Breast epithelium (tissue), 4 donors: ENCODE data around the gene ZDHHC23. TPM values are rescaled to one million over a fixed set of nuclear protein-coding genes. Genes with fewer than 3 reads are reported as not detected.

Source experiments
- DNase-seq, 2 donors: peaks; one replicate each; pipeline ENCODE4 v3.0.0-alpha.2; 2019; ENCODE audit warnings: low spot score in 2 of 2
- H3K27ac ChIP-seq, 2 donors: fragments of 200-600 bp; sonication (generic) in 1 of 2; one replicate each; pipeline ENCODE4 v1.5.1; 2016 to 2019; ENCODE audit warnings: mild to moderate bottlenecking in 1 of 2
- H3K27me3 ChIP-seq, 2 donors: fragments of 200-600 bp; sonication (generic) in 1 of 2; one replicate each; pipeline versions ENCODE4 v1.5.1 to v1.6.0; 2017 to 2019; ENCODE audit warnings: control low read depth in 1 of 2, mild to moderate bottlenecking in 1 of 2
- H3K36me3 ChIP-seq: fragments of 200-600 bp; one replicate; pipeline ENCODE4 v1.5.1; 2019
- H3K4me1 ChIP-seq, 2 donors: fragments of 200-600 bp; sonication (generic); one replicate each; pipeline ENCODE4 v1.5.1; 2016 to 2019; ENCODE audit warnings: control low read depth in 1 of 2
- H3K4me3 ChIP-seq, 3 donors: fragments of 200-600 bp; sonication (generic); 1 replicate in 2 of 3; 2 replicates in 1 of 3; pipeline ENCODE4 v1.5.1; 2016 to 2019; ENCODE audit warnings: mild to moderate bottlenecking in 3 of 3, moderate library complexity in 2 of 3
- H3K9me3 ChIP-seq, 2 donors: fragments of 200-600 bp; sonication (generic) in 1 of 2; one replicate each; pipeline ENCODE4 v1.5.1; 2016 to 2019; ENCODE audit warnings: control low read depth in 1 of 2
- POLR2A ChIP-seq: fragments of 450-650 bp; IDR thresholded peaks from one replicate; pipeline ENCODE4 v1.6.1; 2016; ENCODE audit warnings: antibody characterized with exemption, mild to moderate bottlenecking, moderate library complexity
- POLR2AphosphoS5 ChIP-seq, 3 donors: sonication (generic); formaldehyde crosslinking; IDR thresholded peaks; one replicate each; pipeline ENCODE4 v1.6.1; 2017; ENCODE audit warnings: antibody characterized with exemption in 3 of 3
- intact Hi-C: fragments of 100-400 bp; cut with DNase I; formaldehyde crosslinking; loops from one replicate; pipeline ENCODE4 v1.15.1; 2023; ENCODE audit warnings: low total_unique reads
- total RNA-seq, 3 donors: library from RNA; depleted of rRNA; stranded (reverse); fragments of >200 nt; gene quantifications; one replicate each; pipeline ENCODE4 v1.1.0, GENCODE V29; 2016
- TF ChIP-seq, protein P1 (sequence below), 3 donors: fragments of 450-650 bp; IDR thresholded peaks; one replicate each; pipeline ENCODE4 v1.5.1; 2016 to 2017; ENCODE audit warnings: antibody characterized with exemption in 3 of 3, mild to moderate bottlenecking in 3 of 3, moderate library complexity in 3 of 3

The ZDHHC23 gene
- total RNA-seq, 3 donors from 2014 or later = 3.5 to 9.2 (median 7.2) TPM

DNA sequence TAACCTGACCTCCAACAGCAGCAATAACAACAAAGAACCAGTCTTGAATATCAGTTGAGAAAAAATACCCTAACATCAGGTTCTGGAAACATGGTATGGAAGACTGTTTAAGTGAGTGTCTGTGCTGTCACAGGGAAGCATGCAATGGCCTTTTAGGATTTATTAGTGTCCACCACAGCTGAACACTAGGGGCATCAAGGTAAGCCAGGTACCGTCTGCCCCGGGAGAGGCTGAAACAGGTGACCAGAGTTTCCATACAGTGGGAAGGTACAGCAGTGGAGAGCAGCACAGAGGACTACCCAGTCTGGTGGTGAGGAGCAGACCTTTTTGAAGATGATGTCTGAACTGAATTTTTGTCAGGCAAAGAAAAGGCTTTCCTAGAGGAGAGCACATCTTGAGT, 18.4 kb downstream of the ZDHHC23 start:
- Histone ChIP-seq H3K9me3 (no peaks in the 10 kb centered on the region), H3K4me1 (no peaks in the 10 kb centered on the region), H3K27me3 (no peaks in the 10 kb centered on the region), H3K36me3 (no peaks in the 10 kb centered on the region), H3K27ac (no peak overlapping the region), H3K4me3 (no peak overlapping the region)
- no peak for TF ChIP-seq POLR2A
- no peak for TF ChIP-seq POLR2AphosphoS5 (IDR thresholded peaks at IDR 0.05)
- TF ChIP-seq, protein P1, sequence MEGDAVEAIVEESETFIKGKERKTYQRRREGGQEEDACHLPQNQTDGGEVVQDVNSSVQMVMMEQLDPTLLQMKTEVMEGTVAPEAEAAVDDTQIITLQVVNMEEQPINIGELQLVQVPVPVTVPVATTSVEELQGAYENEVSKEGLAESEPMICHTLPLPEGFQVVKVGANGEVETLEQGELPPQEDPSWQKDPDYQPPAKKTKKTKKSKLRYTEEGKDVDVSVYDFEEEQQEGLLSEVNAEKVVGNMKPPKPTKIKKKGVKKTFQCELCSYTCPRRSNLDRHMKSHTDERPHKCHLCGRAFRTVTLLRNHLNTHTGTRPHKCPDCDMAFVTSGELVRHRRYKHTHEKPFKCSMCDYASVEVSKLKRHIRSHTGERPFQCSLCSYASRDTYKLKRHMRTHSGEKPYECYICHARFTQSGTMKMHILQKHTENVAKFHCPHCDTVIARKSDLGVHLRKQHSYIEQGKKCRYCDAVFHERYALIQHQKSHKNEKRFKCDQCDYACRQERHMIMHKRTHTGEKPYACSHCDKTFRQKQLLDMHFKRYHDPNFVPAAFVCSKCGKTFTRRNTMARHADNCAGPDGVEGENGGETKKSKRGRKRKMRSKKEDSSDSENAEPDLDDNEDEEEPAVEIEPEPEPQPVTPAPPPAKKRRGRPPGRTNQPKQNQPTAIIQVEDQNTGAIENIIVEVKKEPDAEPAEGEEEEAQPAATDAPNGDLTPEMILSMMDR (IDR thresholded peaks at IDR 0.05) = no peak
- DNase-seq = no peak
- intact Hi-C loops = no loop called here

DNA sequence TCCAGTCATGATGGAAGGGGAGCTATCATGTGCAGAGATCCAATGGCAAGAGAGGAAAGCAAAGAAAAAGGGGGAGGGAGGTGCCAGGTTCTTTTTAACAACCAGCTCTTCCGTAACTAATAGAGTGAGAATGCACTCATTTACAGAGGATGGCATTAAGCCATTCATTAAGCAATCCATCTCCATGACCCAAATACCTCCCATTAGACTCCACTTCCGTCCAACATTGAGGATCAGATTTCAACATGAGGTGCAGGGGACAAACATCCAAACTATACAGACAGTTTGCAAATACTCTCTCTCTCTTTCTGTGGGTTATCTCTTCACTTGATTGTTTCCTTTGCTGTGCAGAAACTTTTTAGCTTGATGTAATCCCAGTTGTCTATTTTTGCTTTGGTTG, 21.2 kb downstream of the ZDHHC23 start:
- intact Hi-C loops = no loop called here
- H3K36me3 ChIP-seq = no peaks in the 10 kb centered on the region
- H3K27ac ChIP-seq = peak overlapping the region; percentile 4 to 33
- H3K9me3 ChIP-seq = peaks cover 0 to 13% of the 10 kb centered on the region in 2 donors
- DNase-seq = no peak
- no peaks in the 10 kb centered on the region for H3K27me3 ChIP-seq
- no peaks in the 10 kb centered on the region for H3K4me1 ChIP-seq
- TF ChIP-seq POLR2A (no peak), POLR2AphosphoS5 (IDR thresholded peaks at IDR 0.05) (no peak)
- TF ChIP-seq, protein P1 (IDR thresholded peaks at IDR 0.05) = no peak
- H3K4me3 ChIP-seq = no peak overlapping the region

DNA sequence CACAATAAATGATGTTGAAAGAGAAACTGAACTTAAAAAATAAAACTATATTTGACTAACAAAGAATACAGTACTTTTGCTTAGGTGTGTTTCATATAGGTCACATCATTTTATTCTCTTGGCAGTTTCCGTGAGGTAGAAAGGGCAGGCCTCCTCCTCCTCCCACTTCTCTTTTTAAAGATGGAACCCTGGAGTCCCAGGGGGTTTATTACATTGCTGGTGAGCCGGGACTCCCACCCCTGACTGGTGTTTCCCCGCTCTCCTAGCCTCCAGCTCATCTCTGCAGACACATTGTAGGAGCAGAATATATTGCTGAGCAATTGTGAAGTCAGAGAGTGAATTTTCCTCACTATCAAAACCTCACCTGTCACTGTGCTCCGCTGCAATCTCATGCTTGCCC, 30.0 kb downstream of the ZDHHC23 start:
- no peak for TF ChIP-seq POLR2AphosphoS5 (IDR thresholded peaks at IDR 0.05)
- TF ChIP-seq, protein P1 (IDR thresholded peaks at IDR 0.05) = no peak
- no peak for TF ChIP-seq POLR2A
- H3K27me3 ChIP-seq = no peaks in the 10 kb centered on the region
- intact Hi-C loops = no loop called here
- no peak for DNase-seq
- no peaks in the 10 kb centered on the region for H3K36me3 ChIP-seq
- no peak overlapping the region for H3K4me3 ChIP-seq
- H3K9me3 ChIP-seq = peaks cover 0 to 12% of the 10 kb centered on the region in 2 donors
- H3K4me1 ChIP-seq = no peaks in the 10 kb centered on the region
- H3K27ac ChIP-seq = no peak overlapping the region

DNA sequence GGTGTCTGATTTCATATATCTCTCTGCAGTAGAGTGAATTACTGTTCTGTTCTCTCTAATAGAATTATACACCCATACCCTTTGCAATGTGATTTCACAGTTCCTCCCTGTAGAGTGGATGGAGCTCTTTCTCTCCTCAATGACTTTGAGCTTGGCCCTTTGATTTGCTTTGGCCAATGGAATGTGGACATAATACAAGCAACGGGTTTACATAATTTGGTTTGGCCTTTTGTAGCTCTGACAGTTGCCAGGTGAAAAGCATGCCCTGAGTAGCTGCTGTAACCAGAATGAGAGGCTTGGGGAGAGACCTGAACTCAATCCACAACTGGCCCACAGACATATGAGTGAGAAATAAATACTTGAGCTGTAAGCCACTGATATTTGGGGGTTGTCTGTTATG, 32.1 kb downstream of the ZDHHC23 start:
- no peak overlapping the region for H3K4me3 ChIP-seq
- H3K4me1 ChIP-seq = no peaks in the 10 kb centered on the region
- H3K27me3 ChIP-seq = no peaks in the 10 kb centered on the region
- intact Hi-C loops = no loop called here
- no peaks in the 10 kb centered on the region for H3K9me3 ChIP-seq
- no peak for TF ChIP-seq POLR2AphosphoS5 (IDR thresholded peaks at IDR 0.05)
- TF ChIP-seq, protein P1 (IDR thresholded peaks at IDR 0.05) = no peak
- no peak for TF ChIP-seq POLR2A
- no peaks in the 10 kb centered on the region for H3K36me3 ChIP-seq
- H3K27ac ChIP-seq = no peak overlapping the region
- DNase-seq = no peak

DNA sequence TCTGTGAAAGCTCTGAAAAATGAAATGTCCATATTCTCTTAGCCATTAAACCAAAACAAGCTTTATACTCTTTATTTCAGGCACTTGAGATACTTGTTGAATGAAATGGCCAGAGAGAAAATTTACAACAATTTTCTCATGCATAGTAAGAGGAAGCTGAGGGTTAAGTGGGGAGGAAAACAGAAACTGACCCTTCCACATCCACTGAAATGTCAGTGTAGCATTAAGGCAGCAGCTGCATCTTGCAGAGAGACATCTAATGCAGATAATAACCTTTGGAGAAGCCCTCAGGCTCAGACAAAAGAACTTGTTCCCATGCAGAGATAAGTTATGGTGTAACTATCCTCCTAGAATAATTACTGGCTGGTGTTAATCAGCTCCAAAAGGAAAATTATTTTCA, 34.0 kb downstream of the ZDHHC23 start:
- Histone ChIP-seq H3K4me3 (no peak overlapping the region), H3K4me1 (no peaks in the 10 kb centered on the region), H3K9me3 (no peaks in the 10 kb centered on the region), H3K36me3 (no peaks in the 10 kb centered on the region), H3K27ac (no peak overlapping the region), H3K27me3 (no peaks in the 10 kb centered on the region)
- DNase-seq = no peak
- intact Hi-C loops = no loop called here
- TF ChIP-seq, protein P1 (IDR thresholded peaks at IDR 0.05) = no peak
- TF ChIP-seq POLR2AphosphoS5 (IDR thresholded peaks at IDR 0.05) (no peak), POLR2A (no peak)
